ENCODE data around the gene TBC1D22A. TPM values are rescaled to one million over a fixed set of nuclear protein-coding genes. Genes with fewer than 3 reads are reported as not detected.

TBC1D22A gene
- polyA plus RNA-seq, 1 experiment, result 19.8 TPM

DNA sequence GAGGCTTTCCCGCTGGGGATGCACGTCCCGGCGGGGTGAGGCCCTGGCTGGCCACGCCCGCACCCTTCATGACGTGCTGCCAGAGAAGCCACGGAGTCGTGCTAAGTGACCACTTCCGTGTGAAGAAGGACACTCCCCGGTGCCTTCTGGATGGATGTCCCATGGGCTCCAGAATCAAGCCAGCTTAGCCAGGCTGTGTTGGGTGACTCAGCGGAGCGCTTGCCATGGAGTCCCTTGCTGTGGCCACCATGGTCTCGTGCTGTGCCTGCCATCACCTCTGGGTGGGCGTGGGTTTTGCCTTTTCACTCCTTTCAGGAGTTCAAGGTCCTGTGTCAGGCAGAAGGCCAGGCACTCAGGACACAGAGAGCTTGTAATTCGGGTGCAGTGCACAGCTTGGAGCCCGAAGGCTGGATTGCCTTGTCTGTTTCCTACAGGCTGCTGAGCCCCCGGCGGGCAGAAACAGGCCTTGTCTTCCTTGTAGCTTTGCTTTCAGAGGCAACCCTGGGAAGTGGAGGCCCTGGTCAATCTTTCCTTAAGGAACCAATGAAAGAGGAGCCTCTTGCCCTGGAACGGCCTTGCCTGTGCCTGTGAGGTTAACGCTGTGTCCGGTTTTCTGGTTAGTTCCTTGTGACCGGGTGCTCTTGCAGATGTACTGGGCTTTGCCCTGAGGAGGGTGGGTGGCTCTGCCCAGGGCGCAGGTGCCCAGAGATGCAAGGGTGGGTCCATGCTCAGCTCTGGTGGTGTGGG lies 268.6 kb downstream of the TBC1D22A start:
- TF ChIP-seq, protein P1, sequence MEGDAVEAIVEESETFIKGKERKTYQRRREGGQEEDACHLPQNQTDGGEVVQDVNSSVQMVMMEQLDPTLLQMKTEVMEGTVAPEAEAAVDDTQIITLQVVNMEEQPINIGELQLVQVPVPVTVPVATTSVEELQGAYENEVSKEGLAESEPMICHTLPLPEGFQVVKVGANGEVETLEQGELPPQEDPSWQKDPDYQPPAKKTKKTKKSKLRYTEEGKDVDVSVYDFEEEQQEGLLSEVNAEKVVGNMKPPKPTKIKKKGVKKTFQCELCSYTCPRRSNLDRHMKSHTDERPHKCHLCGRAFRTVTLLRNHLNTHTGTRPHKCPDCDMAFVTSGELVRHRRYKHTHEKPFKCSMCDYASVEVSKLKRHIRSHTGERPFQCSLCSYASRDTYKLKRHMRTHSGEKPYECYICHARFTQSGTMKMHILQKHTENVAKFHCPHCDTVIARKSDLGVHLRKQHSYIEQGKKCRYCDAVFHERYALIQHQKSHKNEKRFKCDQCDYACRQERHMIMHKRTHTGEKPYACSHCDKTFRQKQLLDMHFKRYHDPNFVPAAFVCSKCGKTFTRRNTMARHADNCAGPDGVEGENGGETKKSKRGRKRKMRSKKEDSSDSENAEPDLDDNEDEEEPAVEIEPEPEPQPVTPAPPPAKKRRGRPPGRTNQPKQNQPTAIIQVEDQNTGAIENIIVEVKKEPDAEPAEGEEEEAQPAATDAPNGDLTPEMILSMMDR (IDR thresholded peaks at IDR 0.05; ENCODE audit: low read depth, low read length), result no peak
- ChIA-PET CTCF (interaction anchor here (0.7 kb wide), 1 partner anchor 217 kb away, joined by 3 read pairs; no protein-coding TSS in a partner anchor), POLR2A (no interaction called here)
- no peak overlapping the region for H3K27ac ChIP-seq (ENCODE audit: low read depth, low read length)
- no peaks in the 10 kb centered on the region; the same call in 1 of the 2 replicates for H3K9me3 ChIP-seq (ENCODE audit: control insufficient read depth, insufficient read depth, low read length)
- H3K27me3 ChIP-seq (ENCODE audit: control insufficient read depth, insufficient read depth, low read length), result no peaks in the 10 kb centered on the region
- no peak overlapping the region for H3K4me3 ChIP-seq (ENCODE audit: low read depth, low read length)
- DNase-seq (ENCODE audit: low read depth, low spot score), result no peak

DNA sequence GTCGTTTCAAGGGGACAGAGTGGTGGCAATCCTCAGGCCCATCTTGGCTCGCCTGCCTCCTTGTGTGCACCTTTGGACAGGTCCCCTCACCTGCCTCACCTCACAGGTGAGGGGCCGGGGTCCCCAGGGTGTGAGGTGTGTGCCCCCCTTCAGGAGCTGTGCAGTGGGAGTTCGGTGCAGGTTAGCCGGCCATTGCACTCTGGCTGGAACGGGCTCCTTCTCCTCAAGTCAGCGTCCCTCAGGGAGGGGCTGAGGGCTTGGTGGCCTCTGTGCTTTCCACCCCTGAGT lies 269.1 kb downstream of the TBC1D22A start:
- Histone ChIP-seq H3K9me3 (ENCODE audit: control insufficient read depth, insufficient read depth, low read length) (no peaks in the 10 kb centered on the region; the same call in 1 of the 2 replicates), H3K27me3 (ENCODE audit: control insufficient read depth, insufficient read depth, low read length) (no peaks in the 10 kb centered on the region), H3K27ac (ENCODE audit: low read depth, low read length) (no peak overlapping the region), H3K4me3 (ENCODE audit: low read depth, low read length) (no peak overlapping the region)
- no peak for DNase-seq (ENCODE audit: low read depth, low spot score)
- TF ChIP-seq, protein P1 (IDR thresholded peaks at IDR 0.05; ENCODE audit: low read depth, low read length), result no peak
- ChIA-PET POLR2A (no interaction called here), CTCF (interaction anchor here (0.7 kb wide), 1 partner anchor 217 kb away, joined by 3 read pairs; no protein-coding TSS in a partner anchor)

DNA sequence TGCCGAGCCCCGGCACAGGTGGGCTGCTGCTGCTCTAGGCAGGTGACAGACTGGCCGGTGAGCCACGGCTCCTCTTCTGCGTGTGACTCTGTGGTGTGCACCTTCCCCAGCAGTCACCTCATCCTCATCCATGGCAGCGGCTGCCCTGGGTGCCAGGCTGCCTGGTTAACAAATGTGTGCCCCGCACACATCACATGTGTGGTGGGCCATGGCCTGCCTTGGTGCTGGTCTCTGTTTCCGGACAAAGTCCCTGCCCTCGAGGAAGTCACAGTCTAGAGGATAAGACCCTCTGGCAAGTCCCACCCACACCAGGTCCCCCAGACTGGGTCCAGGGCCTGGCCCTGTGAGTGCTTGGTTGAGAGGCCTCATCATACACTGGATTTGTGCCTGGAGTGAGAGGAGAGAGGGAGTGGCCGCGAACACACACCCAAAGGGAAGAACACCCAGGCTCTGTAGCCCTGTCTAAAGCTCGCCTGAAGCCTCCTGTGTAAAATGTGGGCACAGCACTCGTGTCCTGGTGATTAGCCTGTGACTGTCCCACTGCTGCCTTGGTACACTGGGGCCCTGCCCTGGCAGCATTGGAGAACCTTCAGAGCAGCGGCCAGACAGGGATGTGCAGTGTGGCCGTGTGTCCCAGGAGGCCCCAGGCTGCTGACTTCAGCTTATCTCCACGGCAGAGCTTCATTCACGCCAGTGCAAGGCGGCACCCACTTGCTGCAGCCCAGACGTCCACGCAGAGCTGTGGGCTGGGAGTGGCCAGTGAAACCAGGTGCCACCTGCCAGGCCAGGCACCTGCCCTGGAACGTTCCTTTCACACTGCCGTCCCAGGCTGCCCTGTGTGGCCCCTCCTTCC lies 269.9 kb downstream of the TBC1D22A start:
- POLR2A ChIA-PET, result no interaction called here
- Histone ChIP-seq H3K27me3 (ENCODE audit: control insufficient read depth, insufficient read depth, low read length) (no peaks in the 10 kb centered on the region), H3K4me3 (ENCODE audit: low read depth, low read length) (no peak overlapping the region), H3K9me3 (ENCODE audit: control insufficient read depth, insufficient read depth, low read length) (no peaks in the 10 kb centered on the region; the same call in 1 of the 2 replicates), H3K27ac (ENCODE audit: low read depth, low read length) (no peak overlapping the region)
- no peak for DNase-seq (ENCODE audit: low read depth, low spot score)
- CTCF ChIA-PET, result interaction anchor here (0.7 kb wide), 1 partner anchor 218 kb away, joined by 3 read pairs; no protein-coding TSS in a partner anchor
- TF ChIP-seq, protein P1 (IDR thresholded peaks at IDR 0.05; ENCODE audit: low read depth, low read length), result no peak

DNA sequence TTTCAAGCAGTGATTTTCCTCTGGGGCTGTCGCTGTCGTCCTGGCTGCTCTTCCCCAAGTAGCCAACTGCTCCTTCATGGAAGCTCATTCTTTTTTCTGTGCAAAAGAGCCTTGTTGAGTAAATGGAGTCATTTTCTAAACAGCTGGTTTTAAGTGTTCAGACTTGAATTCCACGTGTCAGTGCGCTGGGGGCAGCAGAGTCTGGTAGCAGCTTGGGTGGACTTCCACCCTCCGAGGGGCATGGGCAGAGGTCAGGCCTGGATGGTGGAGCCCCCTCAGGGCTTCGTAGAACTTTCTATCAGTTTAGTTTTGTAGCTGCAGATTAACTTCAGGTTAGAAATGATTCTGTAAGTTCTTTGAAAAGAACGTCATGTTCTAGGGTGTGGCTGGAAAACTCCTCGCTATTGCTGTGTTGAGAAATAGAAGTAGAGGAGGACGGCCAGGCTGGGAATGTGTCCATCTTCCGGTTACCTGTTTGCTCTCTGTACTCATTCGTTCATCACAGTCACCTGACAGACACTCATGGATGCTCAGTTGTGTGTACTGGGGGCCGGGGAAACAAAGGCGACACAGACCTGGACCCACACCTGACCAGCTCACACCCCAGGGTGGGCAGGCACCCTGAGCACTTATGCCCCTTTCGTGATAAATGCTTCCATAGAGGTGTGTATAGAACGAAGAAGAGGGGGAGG lies 270.7 kb downstream of the TBC1D22A start:
- ChIA-PET POLR2A (no interaction called here), CTCF (no interaction called here)
- H3K9me3 ChIP-seq (ENCODE audit: control insufficient read depth, insufficient read depth, low read length), result no peaks in the 10 kb centered on the region; the same call in 1 of the 2 replicates
- no peak overlapping the region for H3K27ac ChIP-seq (ENCODE audit: low read depth, low read length)
- H3K4me3 ChIP-seq (ENCODE audit: low read depth, low read length), result no peak overlapping the region
- H3K27me3 ChIP-seq (ENCODE audit: control insufficient read depth, insufficient read depth, low read length), result no peaks in the 10 kb centered on the region
- no peak for DNase-seq (ENCODE audit: low read depth, low spot score)
- TF ChIP-seq, protein P1 (IDR thresholded peaks at IDR 0.05; ENCODE audit: low read depth, low read length), result no peak

Measured in AG04450 (cell line).